HCT116 (cell line): ENCODE data around the gene IQCH. TPM values are rescaled to one million over a fixed set of nuclear protein-coding genes. Genes with fewer than 3 reads are reported as not detected.

Experiments
- ATAC-seq: fragments of 200-7000 bp; cut with Tn5 transposase; 2 replicates; pipeline ENCODE4 v1.9.1; 2020; ENCODE audit warnings: mild to moderate bottlenecking, moderate library complexity
- BruUV-seq: library from RNA; stranded (reverse); fragments of 400-500 nt; replicated peaks from 2 replicates; lab custom pipeline; 2021; lab: Mats Ljungman, UMichigan
- CTCF ChIA-PET: fragments of 300-600 bp; sonication (Branson Sonifier 250); formaldehyde crosslinking; loops from one replicate; lab custom pipeline; 2021; ENCODE audit warnings: antibody characterized with exemption; lab: Charles Lee
- POLR2A ChIA-PET: fragments of 300-600, 350-600 bp; sonication (Branson Sonifier 250); formaldehyde crosslinking; loops from one replicate; lab custom pipeline; 2021; ENCODE audit warnings: antibody characterized with exemption; lab: Charles Lee
- RAD21 ChIA-PET, 2 experiments: fragments of 300-600 bp; sonication (Branson Sonifier 250); formaldehyde crosslinking; loops; one replicate each; lab custom pipeline; 2023; ENCODE audit warnings: low total read pairs in 2 of 2; ENCODE audit not compliant: uncharacterized antibody in 2 of 2, unreplicated experiment in 2 of 2, low non-redundant PET in 1 of 2; lab: Charles Lee
- DNase-seq: peaks from one replicate; pipeline ENCODE4 v3.0.0-alpha.2; 2010; ENCODE audit warnings: low read depth, low spot score
- H2AFZ ChIP-seq: fragments of 200-600 bp; shearing (Covaris generic), sonication (generic); 2 replicates; pipeline ENCODE4 v1.6.1; 2017; ENCODE audit warnings: low read depth, mixed run types, mixed read lengths, antibody characterized with exemption, low read length; ENCODE audit not compliant: poor library complexity, severe bottlenecking
- H3K27ac ChIP-seq: 2 replicates; pipeline ENCODE4 v1.5.1; 2012; ENCODE audit warnings: low read depth, low read length
- H3K27me3 ChIP-seq: fragments of 200-600 bp; sonication (generic); 2 replicates; pipeline ENCODE4 v1.6.1; 2016; ENCODE audit warnings: mixed run types, low read length, mixed read lengths; ENCODE audit not compliant: insufficient read depth
- H3K36me3 ChIP-seq, 2 experiments: fragments of 200-500 bp in 1 of 2; fragments of 200-600 bp in 1 of 2; sonication (Bioruptor generic) in 1 of 2; sonication (generic) in 1 of 2; 2 replicates each; pipeline versions ENCODE4 v1.5.1 to v1.6.1; 2014 to 2016; ENCODE audit warnings: low read length in 2 of 2, inconsistent platforms in 1 of 2, mixed read lengths in 1 of 2, mixed run types in 1 of 2; ENCODE audit not compliant: insufficient read depth in 2 of 2, control insufficient read depth in 1 of 2
- H3K4me1 ChIP-seq, 2 experiments: fragments of 200-600 bp in 1 of 2; sonication (generic) in 1 of 2; 2 replicates each; pipeline versions ENCODE4 v1.5.1 to v1.6.1; 2012 to 2017; ENCODE audit warnings: low read length in 2 of 2, inconsistent platforms in 1 of 2, mild to moderate bottlenecking in 1 of 2, mixed read lengths in 1 of 2, mixed run types in 1 of 2, moderate library complexity in 1 of 2; ENCODE audit not compliant: insufficient read depth in 2 of 2, control insufficient read depth in 1 of 2
- H3K4me2 ChIP-seq: fragments of 200-600 bp; sonication (generic); 2 replicates; pipeline ENCODE4 v1.6.1; 2017; ENCODE audit warnings: mixed run types, low read length, mixed read lengths
- H3K4me3 ChIP-seq, 2 experiments: fragments of 200-600 bp in 1 of 2; sonication (generic) in 1 of 2; replicated peaks in 1 of 2; 2 replicates each; pipeline ENCODE4 v1.5.1; 2011 to 2016; ENCODE audit warnings: low read length in 2 of 2, control low read depth in 1 of 2, low read depth in 1 of 2, mild to moderate bottlenecking in 1 of 2, mixed read lengths in 1 of 2, mixed run types in 1 of 2
- H3K79me2 ChIP-seq: fragments of 200-600 bp; sonication (generic); 2 replicates; pipeline ENCODE4 v1.6.1; 2017; ENCODE audit warnings: mild to moderate bottlenecking, mixed run types, low read length, moderate library complexity, mixed read lengths; ENCODE audit not compliant: insufficient read depth
- H3K9ac ChIP-seq: fragments of 200-600 bp; sonication (generic); 2 replicates; pipeline ENCODE4 v1.6.1; 2016; ENCODE audit warnings: low read length, mixed read lengths
- H3K9me2 ChIP-seq: fragments of 200-600 bp; sonication (generic), shearing (Covaris generic); 2 replicates; pipeline ENCODE4 v1.6.1; 2017; ENCODE audit warnings: mixed run types, mild to moderate bottlenecking, moderate library complexity; ENCODE audit not compliant: insufficient read depth
- H3K9me3 ChIP-seq, 2 experiments: fragments of 200-500 bp in 1 of 2; fragments of 200-600 bp in 1 of 2; sonication (Bioruptor generic) in 1 of 2; sonication (generic) in 1 of 2; 2 replicates each; pipeline ENCODE4 v1.6.1; 2014 to 2017; ENCODE audit warnings: low read length in 2 of 2, mixed read lengths in 2 of 2, inconsistent platforms in 1 of 2, low read depth in 1 of 2, mild to moderate bottlenecking in 1 of 2, mixed run types in 1 of 2, moderate library complexity in 1 of 2; ENCODE audit not compliant: control insufficient read depth in 1 of 2, insufficient read depth in 1 of 2
- H4K20me1 ChIP-seq: fragments of 200-600 bp; sonication (generic), shearing (Covaris generic); 2 replicates; pipeline ENCODE4 v1.6.1; 2017; ENCODE audit warnings: mixed run types, mild to moderate bottlenecking, moderate library complexity; ENCODE audit not compliant: insufficient read depth
- CBX3 ChIP-seq: IDR thresholded peaks from 2 replicates; pipeline ENCODE4 v1.6.1; 2012; ENCODE audit warnings: low read depth
- CEBPB ChIP-seq: IDR thresholded peaks from 2 replicates; pipeline ENCODE4 v1.6.1; 2012; ENCODE audit warnings: low read depth
- ELF1 ChIP-seq: IDR thresholded peaks from 2 replicates; pipeline ENCODE4 v1.6.1; 2012; ENCODE audit warnings: low read depth, borderline replicate concordance
- EZH2phosphoT487 ChIP-seq: fragments of 200-600 bp; IDR thresholded peaks from 2 replicates; pipeline ENCODE4 v1.6.1; 2018; ENCODE audit warnings: antibody characterized with exemption, borderline replicate concordance
- POLR2A ChIP-seq: IDR thresholded peaks from 2 replicates; pipeline ENCODE4 v1.7.0; 2011; ENCODE audit warnings: borderline replicate concordance; ENCODE audit not compliant: insufficient read depth, insufficient read length; ENCODE audit errors: extremely low read depth
- POLR2AphosphoS5 ChIP-seq: IDR thresholded peaks from 2 replicates; pipeline ENCODE4 v1.6.1; 2011; ENCODE audit warnings: mild to moderate bottlenecking, low read depth, low read length, moderate library complexity
- SIN3A ChIP-seq: IDR thresholded peaks from 2 replicates; pipeline ENCODE4 v1.6.1; 2012; ENCODE audit warnings: low read depth
- TCF7L2 ChIP-seq: IDR thresholded peaks from 2 replicates; pipeline ENCODE4 v1.7.0; 2011; ENCODE audit warnings: borderline replicate concordance, inconsistent platforms; ENCODE audit not compliant: insufficient read depth, insufficient read length; ENCODE audit errors: extremely low read depth
- YY1 ChIP-seq: IDR thresholded peaks from 2 replicates; pipeline ENCODE4 v1.6.1; 2011; ENCODE audit warnings: low read length, low read depth, moderate library complexity, mild to moderate bottlenecking; ENCODE audit not compliant: insufficient replicate concordance; ENCODE audit errors: extremely low read depth
- ZNF274 ChIP-seq: fragments of 200-500 bp; sonication (Bioruptor generic); IDR thresholded peaks from 2 replicates; pipeline ENCODE4 v1.6.1; 2014; ENCODE audit warnings: mild to moderate bottlenecking, low read depth, low read length, inconsistent platforms
- intact Hi-C: fragments of 100-400 bp; cut with micrococcal nuclease; formaldehyde crosslinking; loops from 2 replicates; pipeline ENCODE4 v1.10.0; 2022
- total RNA-seq: library from RNA; stranded (reverse); gene quantifications from one replicate; pipeline ENCODE4 v1.2.1, GENCODE V29; 2021; ENCODE audit not compliant: unreplicated experiment
- TF ChIP-seq, protein P1 (sequence below): IDR thresholded peaks from 2 replicates; pipeline ENCODE4 v1.6.1; 2011; ENCODE audit warnings: mild to moderate bottlenecking, low read length, moderate library complexity; ENCODE audit not compliant: insufficient replicate concordance; ENCODE audit errors: extremely low read depth
- TF ChIP-seq, protein P2 (sequence below): IDR thresholded peaks from 2 replicates; pipeline ENCODE4 v1.6.1; 2012; ENCODE audit warnings: low read depth
- TF ChIP-seq, protein P3 (sequence below): IDR thresholded peaks from 2 replicates; pipeline ENCODE4 v1.6.1; 2012

IQCH gene
- total RNA-seq, 1 experiment from 2014 or later, result 4.6 TPM

DNA sequence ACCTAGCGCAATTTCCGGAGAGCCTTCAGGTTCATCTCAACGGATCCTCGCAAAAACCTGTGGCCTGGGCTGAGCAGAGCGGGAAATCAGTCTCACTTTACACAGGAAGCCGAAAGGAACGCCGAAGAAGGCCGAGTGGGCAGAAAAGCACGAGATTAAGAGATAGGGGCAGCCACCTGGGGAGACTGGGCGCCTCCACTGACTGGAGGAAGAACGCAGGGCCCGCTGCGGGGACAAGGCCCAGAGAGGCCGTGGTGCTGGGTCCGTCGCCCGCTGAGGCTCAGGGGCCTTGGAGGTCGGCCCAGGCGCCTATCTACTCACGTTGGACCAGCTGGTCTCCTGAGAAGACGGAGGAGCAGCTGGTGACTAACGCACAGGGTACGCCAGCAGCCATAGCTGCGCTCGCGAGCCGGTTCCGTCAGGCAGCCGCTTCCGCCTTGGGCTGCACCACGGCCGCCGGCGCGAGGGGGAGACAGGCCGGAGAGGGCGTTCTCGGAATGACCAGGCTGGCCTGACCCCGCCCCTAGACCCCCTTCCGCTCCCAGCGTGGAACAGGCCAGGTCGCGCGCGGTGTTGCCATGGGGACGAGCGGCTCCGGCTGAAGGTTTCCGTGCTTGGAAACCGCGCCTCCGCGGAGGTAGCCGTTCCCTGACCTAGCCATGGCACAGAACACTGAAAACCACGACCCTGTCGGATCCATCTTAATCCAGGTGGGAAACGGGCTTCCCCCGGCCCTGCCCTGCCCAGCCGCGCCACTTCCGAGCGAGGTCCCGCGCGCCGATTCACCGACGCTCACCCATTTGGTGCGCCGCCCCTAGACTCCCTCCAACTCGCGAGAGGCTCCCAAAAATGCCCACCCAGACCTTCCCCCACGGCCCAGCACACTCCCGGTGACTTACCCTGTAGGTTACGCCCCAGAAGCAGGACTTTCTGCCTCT lies at the start of gene IQCH, which contains the start of gene AAGAB (continued):
- TF ChIP-seq, protein P1, sequence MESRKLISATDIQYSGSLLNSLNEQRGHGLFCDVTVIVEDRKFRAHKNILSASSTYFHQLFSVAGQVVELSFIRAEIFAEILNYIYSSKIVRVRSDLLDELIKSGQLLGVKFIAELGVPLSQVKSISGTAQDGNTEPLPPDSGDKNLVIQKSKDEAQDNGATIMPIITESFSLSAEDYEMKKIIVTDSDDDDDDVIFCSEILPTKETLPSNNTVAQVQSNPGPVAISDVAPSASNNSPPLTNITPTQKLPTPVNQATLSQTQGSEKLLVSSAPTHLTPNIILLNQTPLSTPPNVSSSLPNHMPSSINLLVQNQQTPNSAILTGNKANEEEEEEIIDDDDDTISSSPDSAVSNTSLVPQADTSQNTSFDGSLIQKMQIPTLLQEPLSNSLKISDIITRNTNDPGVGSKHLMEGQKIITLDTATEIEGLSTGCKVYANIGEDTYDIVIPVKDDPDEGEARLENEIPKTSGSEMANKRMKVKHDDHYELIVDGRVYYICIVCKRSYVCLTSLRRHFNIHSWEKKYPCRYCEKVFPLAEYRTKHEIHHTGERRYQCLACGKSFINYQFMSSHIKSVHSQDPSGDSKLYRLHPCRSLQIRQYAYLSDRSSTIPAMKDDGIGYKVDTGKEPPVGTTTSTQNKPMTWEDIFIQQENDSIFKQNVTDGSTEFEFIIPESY, result peak; percentile 71
- peak; percentile 89 for TF ChIP-seq YY1
- TF ChIP-seq ZNF274, result no peak
- peak; percentile 34 for TF ChIP-seq TCF7L2
- TF ChIP-seq, all 23 proteins: peak for 14

DNA sequence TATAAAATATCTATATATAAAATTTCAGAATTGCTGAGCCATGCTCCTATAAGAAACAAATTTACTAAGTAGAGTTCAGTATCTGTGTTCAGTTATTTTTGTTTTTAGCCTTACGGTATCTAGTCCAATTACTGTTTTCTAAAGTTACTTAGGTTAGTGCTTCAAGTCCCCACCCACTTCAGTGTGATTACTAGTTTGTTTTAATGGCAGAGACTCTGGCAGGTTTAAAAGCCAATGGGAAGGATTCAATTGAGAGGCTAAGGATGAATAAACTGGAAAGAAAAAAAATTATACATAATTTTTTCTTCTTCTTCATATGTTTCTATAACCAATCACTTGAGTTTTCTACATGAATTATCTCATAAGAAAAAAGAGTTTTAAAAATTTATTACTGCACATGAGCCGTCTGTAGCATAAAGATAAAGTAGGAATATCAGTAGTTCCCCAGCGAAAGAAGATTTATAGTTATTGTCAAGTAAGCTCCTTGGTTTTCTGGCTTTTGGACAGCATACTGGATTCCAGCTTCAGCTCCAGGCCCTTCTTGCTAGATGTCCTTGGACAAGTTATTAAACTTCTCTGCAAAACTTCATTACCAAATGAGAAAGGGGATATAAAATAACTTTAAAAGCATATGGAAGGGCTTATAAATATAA lies 46.9 kb upstream of the IQCH start:
- intact Hi-C loops, result no loop called here
- Histone ChIP-seq H2AFZ (no peak overlapping the region), H3K4me1 (no peaks in the 10 kb centered on the region), H3K27me3 (no peaks in the 10 kb centered on the region), H3K9ac (no peak overlapping the region), H3K36me3 (peaks cover 6 to 18% of the 10 kb centered on the region in 2 experiments; a peak in 2 of 4 replicates), H3K27ac (no peak overlapping the region), H3K4me2 (no peak overlapping the region), H3K9me2 (no peaks in the 10 kb centered on the region), H3K9me3 (no peaks in the 10 kb centered on the region), H4K20me1 (no peaks in the 10 kb centered on the region), H3K79me2 (no peaks in the 10 kb centered on the region), H3K4me3 (no peak overlapping the region)
- RAD21 ChIA-PET, result no interaction called here
- no TSS peak for BruUV-seq
- no peak for ATAC-seq
- CTCF ChIA-PET, result no interaction called here
- DNase-seq, result no peak
- POLR2A ChIA-PET, result no interaction called here
- TF ChIP-seq CEBPB (no peak), POLR2A (no peak), TCF7L2 (no peak), YY1 (no peak), EZH2phosphoT487 (no peak), POLR2AphosphoS5 (no peak), ELF1 (no peak), CBX3 (no peak), SIN3A (no peak), ZNF274 (no peak)
- TF ChIP-seq, protein P2, sequence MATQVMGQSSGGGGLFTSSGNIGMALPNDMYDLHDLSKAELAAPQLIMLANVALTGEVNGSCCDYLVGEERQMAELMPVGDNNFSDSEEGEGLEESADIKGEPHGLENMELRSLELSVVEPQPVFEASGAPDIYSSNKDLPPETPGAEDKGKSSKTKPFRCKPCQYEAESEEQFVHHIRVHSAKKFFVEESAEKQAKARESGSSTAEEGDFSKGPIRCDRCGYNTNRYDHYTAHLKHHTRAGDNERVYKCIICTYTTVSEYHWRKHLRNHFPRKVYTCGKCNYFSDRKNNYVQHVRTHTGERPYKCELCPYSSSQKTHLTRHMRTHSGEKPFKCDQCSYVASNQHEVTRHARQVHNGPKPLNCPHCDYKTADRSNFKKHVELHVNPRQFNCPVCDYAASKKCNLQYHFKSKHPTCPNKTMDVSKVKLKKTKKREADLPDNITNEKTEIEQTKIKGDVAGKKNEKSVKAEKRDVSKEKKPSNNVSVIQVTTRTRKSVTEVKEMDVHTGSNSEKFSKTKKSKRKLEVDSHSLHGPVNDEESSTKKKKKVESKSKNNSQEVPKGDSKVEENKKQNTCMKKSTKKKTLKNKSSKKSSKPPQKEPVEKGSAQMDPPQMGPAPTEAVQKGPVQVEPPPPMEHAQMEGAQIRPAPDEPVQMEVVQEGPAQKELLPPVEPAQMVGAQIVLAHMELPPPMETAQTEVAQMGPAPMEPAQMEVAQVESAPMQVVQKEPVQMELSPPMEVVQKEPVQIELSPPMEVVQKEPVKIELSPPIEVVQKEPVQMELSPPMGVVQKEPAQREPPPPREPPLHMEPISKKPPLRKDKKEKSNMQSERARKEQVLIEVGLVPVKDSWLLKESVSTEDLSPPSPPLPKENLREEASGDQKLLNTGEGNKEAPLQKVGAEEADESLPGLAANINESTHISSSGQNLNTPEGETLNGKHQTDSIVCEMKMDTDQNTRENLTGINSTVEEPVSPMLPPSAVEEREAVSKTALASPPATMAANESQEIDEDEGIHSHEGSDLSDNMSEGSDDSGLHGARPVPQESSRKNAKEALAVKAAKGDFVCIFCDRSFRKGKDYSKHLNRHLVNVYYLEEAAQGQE, result no peak
- TF ChIP-seq, protein P3, sequence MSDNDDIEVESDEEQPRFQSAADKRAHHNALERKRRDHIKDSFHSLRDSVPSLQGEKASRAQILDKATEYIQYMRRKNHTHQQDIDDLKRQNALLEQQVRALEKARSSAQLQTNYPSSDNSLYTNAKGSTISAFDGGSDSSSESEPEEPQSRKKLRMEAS, result no peak
- TF ChIP-seq, protein P1, result no peak
